Common myeloid progenitor, CD34-positive (primary cell): Measurements from ENCODE around the gene CCDC195.

Source experiments
- CTCF ChIA-PET: fragments of 350-600 bp; sonication (Branson Sonifier 250); formaldehyde crosslinking; loops from one replicate; lab custom pipeline; 2021; ENCODE audit warnings: antibody characterized with exemption; lab: Charles Lee
- POLR2A ChIA-PET: fragments of 350-600 bp; sonication (Branson Sonifier 250); formaldehyde crosslinking; loops from one replicate; lab custom pipeline; 2021; ENCODE audit warnings: antibody characterized with exemption; lab: Charles Lee
- DNase-seq, 3 donors: peaks; one replicate each; pipeline versions ENCODE4 v3.0.0 to v3.0.0-alpha.2; 2013
- H3K27ac ChIP-seq, 2 experiments: 1 replicate in 1 of 2; 2 replicates in 1 of 2; pipeline ENCODE4 v1.7.0; 2013; ENCODE audit warnings: inconsistent platforms in 2 of 2, low read length in 2 of 2, mild to moderate bottlenecking in 2 of 2, low read depth in 1 of 2, moderate library complexity in 1 of 2; ENCODE audit not compliant: severe bottlenecking in 2 of 2, insufficient read depth in 1 of 2, poor library complexity in 1 of 2
- H3K27me3 ChIP-seq, 5 experiments: replicated peaks in 2 of 5; 1 replicate in 3 of 5; 2 replicates in 2 of 5; pipeline versions ENCODE4 v1.6.1 to v1.7.0; 2013; ENCODE audit warnings: low read length in 4 of 5, mild to moderate bottlenecking in 2 of 5, moderate library complexity in 2 of 5, inconsistent platforms in 1 of 5; ENCODE audit not compliant: insufficient read depth in 5 of 5, control insufficient read depth in 4 of 5
- H3K36me3 ChIP-seq, 4 experiments: 1 replicate in 2 of 4; 2 replicates in 2 of 4; pipeline versions ENCODE4 v1.6.1 to v1.7.0; 2013; ENCODE audit warnings: low read length in 3 of 4, control low read depth in 1 of 4, mild to moderate bottlenecking in 1 of 4; ENCODE audit not compliant: control insufficient read depth in 4 of 4, insufficient read depth in 4 of 4
- H3K4me1 ChIP-seq, 4 experiments: 1 replicate in 3 of 4; 2 replicates in 1 of 4; pipeline versions ENCODE4 v1.6.1 to v1.7.1; 2013; ENCODE audit warnings: low read length in 3 of 4, mild to moderate bottlenecking in 3 of 4, control low read depth in 1 of 4, inconsistent platforms in 1 of 4, moderate library complexity in 1 of 4; ENCODE audit not compliant: control insufficient read depth in 4 of 4, insufficient read depth in 4 of 4; ENCODE audit errors: control extremely low read depth in 1 of 4
- H3K4me3 ChIP-seq, 7 experiments: 1 replicate in 4 of 7; 2 replicates in 3 of 7; pipeline versions ENCODE4 v1.5.1 to v1.7.0; 2013; ENCODE audit warnings: mild to moderate bottlenecking in 7 of 7, low read length in 6 of 7, moderate library complexity in 6 of 7, inconsistent platforms in 2 of 7, low read depth in 2 of 7, control low read depth in 1 of 7; ENCODE audit not compliant: insufficient read depth in 4 of 7, control insufficient read depth in 1 of 7; ENCODE audit errors: extremely low read depth in 1 of 7
- H3K9me3 ChIP-seq, 5 experiments: 1 replicate in 4 of 5; 2 replicates in 1 of 5; pipeline versions ENCODE4 v1.6.1 to v1.7.1; 2013; ENCODE audit warnings: low read length in 4 of 5, mild to moderate bottlenecking in 2 of 5, inconsistent platforms in 1 of 5, low read depth in 1 of 5, moderate library complexity in 1 of 5; ENCODE audit not compliant: control insufficient read depth in 4 of 5, insufficient read depth in 2 of 5; ENCODE audit errors: control extremely low read depth in 1 of 5
- WGBS: methylation state at CpG from one replicate; pipeline ENCODE4 v1.1.5; 2013; ENCODE audit not compliant: insufficient coverage; 5-methylcytosine and 5-hydroxymethylcytosine counted together

Gene CCDC195

GRCh38 chr2:224722770-224723169, 6.6 kb upstream of the CCDC195 start:
- no peaks in the 10 kb centered on the region for H3K4me1 ChIP-seq
- H3K27ac ChIP-seq: no peak overlapping the region
- no peaks in the 10 kb centered on the region for H3K27me3 ChIP-seq
- CTCF ChIA-PET: no interaction called here
- H3K4me3 ChIP-seq: no peak overlapping the region
- DNase-seq: no peak
- H3K36me3 ChIP-seq: no peaks in the 10 kb centered on the region
- WGBS: 96% methylated on average over 2 of the region's 4 CpGs
- H3K9me3 ChIP-seq: peaks cover 0 to 6% (median 0%) of the 10 kb centered on the region in 5 experiments
- POLR2A ChIA-PET: no interaction called here

DNA sequence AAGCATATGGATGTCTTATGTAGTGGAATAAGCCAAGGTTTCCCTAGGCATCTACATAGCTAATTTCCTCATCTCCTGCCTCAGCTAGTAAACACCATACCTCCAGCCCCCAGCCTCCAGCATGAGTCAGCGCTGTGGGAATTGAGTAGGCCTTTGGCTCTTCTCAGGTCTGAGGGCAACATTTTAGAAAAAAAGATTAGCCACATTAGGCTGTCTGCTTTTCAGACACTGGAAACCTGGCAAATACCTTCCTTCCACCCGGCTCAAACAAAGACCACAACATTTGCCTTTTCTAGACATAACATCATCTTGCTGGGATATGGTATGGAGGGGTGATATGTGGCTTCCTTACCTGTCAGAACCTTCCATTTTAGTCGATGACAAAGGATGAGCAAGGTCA, 6.1 kb upstream of the CCDC195 start:
- CTCF ChIA-PET: no interaction called here
- Histone ChIP-seq H3K27ac (no peak overlapping the region), H3K36me3 (no peaks in the 10 kb centered on the region), H3K4me3 (no peak overlapping the region), H3K9me3 (peaks cover 0 to 3% (median 0%) of the 10 kb centered on the region in 5 experiments), H3K27me3 (no peaks in the 10 kb centered on the region), H3K4me1 (no peaks in the 10 kb centered on the region)
- POLR2A ChIA-PET: interaction anchor here (0.7 kb wide), 1 partner anchor 883 kb away, joined by 4 read pairs; no protein-coding TSS in a partner anchor
- DNase-seq: no peak
- 100% methylated on average over 2 of the region's 3 CpGs for WGBS

DNA sequence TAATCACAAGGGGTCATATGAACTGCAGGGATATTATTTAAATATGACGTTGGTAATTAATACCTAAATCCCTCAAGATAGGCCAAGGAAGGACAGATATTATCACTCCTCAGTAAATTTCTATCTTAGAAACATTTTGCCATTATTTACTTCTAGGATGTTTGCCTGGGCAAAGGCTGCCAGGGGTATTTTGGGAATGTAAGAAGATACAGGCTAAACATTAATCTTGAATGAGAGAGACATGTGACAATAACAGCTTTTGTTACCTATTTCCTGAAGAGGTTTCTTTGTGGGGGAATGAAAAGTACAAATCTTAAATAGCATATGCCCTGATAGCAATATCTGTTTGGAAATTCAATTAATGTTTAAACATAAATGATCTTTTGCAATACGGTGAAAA, 756 bp upstream of the CCDC195 start:
- Histone ChIP-seq H3K27ac (no peak overlapping the region), H3K36me3 (no peaks in the 10 kb centered on the region), H3K27me3 (no peaks in the 10 kb centered on the region), H3K4me1 (no peaks in the 10 kb centered on the region), H3K4me3 (no peak overlapping the region), H3K9me3 (no peaks in the 10 kb centered on the region)
- POLR2A ChIA-PET: no interaction called here
- WGBS: no CpG with 5 or more reads among the region's 2 CpGs
- CTCF ChIA-PET: no interaction called here
- DNase-seq: no peak

GRCh38 chr2:224711859-224712665, 4.1 kb downstream of the CCDC195 start:
- DNase-seq: no peak

GRCh38 chr2:224711381-224711780, 4.8 kb downstream of the CCDC195 start:
- POLR2A ChIA-PET: no interaction called here
- 94% methylated on average over 2 of the region's 3 CpGs for WGBS
- DNase-seq: no peak
- peaks cover 0 to 2% (median 0%) of the 10 kb centered on the region in 5 experiments for H3K27me3 ChIP-seq
- H3K4me3 ChIP-seq: no peak overlapping the region
- H3K9me3 ChIP-seq: no peaks in the 10 kb centered on the region
- no peak overlapping the region for H3K27ac ChIP-seq
- H3K36me3 ChIP-seq: no peaks in the 10 kb centered on the region
- H3K4me1 ChIP-seq: no peaks in the 10 kb centered on the region
- CTCF ChIA-PET: no interaction called here

More at GRCh38 chr2:224711859-224712665, 4.1 kb downstream of the CCDC195 start:
- 55% methylated on average over 9 of the region's 10 CpGs for WGBS
- H3K9me3 ChIP-seq: no peaks in the 10 kb centered on the region
- CTCF ChIA-PET: no interaction called here
- H3K27ac ChIP-seq: no peak overlapping the region
- no peaks in the 10 kb centered on the region for H3K4me1 ChIP-seq
- peaks cover 0 to 2% (median 0%) of the 10 kb centered on the region in 5 experiments for H3K27me3 ChIP-seq
- POLR2A ChIA-PET: no interaction called here
- no peak overlapping the region for H3K4me3 ChIP-seq
- no peaks in the 10 kb centered on the region for H3K36me3 ChIP-seq

GRCh38 chr2:224709301-224709700, 6.9 kb downstream of the CCDC195 start:
- Histone ChIP-seq H3K4me1 (no peaks in the 10 kb centered on the region), H3K9me3 (no peaks in the 10 kb centered on the region), H3K36me3 (no peaks in the 10 kb centered on the region), H3K27ac (no peak overlapping the region), H3K4me3 (no peak overlapping the region), H3K27me3 (peaks cover 0 to 2% (median 0%) of the 10 kb centered on the region in 5 experiments)
- WGBS: 94% methylated on average over 3 of the region's 3 CpGs
- DNase-seq: no peak
- POLR2A ChIA-PET: no interaction called here
- CTCF ChIA-PET: no interaction called here

GRCh38 chr2:224694502-224694901, 21.7 kb downstream of the CCDC195 start:
- ChIA-PET CTCF (no interaction called here), POLR2A (no interaction called here)
- Histone ChIP-seq H3K4me3 (no peak overlapping the region), H3K27ac (no peak overlapping the region), H3K36me3 (no peaks in the 10 kb centered on the region), H3K4me1 (no peaks in the 10 kb centered on the region), H3K27me3 (peaks cover 0 to 2% (median 0%) of the 10 kb centered on the region in 5 experiments), H3K9me3 (no peaks in the 10 kb centered on the region)
- WGBS: 100% methylated on average over 2 of the region's 3 CpGs
- no peak for DNase-seq
